Fibroblast of skin of right quadriceps (primary cell): ENCODE data around the gene TMEM94.

Experiments
- DNase-seq: peaks from one replicate; pipeline ENCODE4 v3.0.0-alpha.2; 2013

TMEM94 gene

GRCh38 chr17:75499313-75500022 lies 43.0 kb downstream of the TMEM94 start:
- no peak for DNase-seq

GRCh38 chr17:75500419-75501216 lies 44.2 kb downstream of the TMEM94 start:
- no peak for DNase-seq

GRCh38 chr17:75501378-75502071 lies 45.1 kb downstream of the TMEM94 start:
- no peak for DNase-seq

DNA sequence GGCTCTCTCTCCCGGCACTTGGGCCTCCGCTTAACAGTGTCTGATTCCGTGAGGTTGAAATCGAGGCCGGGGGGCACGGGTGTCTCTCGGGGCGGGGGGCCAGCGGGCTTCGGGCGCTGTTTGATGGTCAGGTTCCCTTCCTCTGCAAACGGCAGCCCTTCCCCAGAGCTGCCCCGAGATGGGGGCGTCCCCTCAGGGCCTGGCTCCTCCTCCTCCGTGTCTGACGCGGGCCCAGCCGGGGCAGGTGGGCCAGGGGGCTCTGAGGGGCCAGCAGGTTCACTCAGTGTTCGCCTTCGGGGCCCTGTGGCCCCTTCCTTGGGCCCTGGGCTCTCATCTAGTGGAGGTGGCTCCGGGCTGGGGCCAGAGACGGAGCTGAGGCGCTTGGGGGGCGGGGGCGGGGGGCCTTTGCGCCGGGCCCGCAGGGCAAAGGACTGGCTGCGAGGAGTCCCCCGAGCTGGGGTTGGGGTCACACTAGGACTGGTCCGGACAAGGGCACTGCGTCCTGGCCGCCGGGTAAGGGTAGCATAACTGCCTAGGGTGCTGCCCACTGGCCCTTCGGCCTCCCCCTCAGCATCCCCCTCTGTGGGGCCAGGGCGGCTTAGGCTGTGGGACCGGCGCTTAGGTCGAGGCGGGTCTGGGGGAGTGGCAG lies 45.8 kb downstream of the TMEM94 start:
- no peak for DNase-seq

GRCh38 chr17:75502721-75503329 lies 46.4 kb downstream of the TMEM94 start:
- no peak for DNase-seq

- no peak for DNase-seq
Observed at GRCh38 chr17:75503337-75503950, 47.0 kb downstream of the TMEM94 start.

- DNase-seq = no peak
Observed at GRCh38 chr17:75503976-75504346, 47.5 kb downstream of the TMEM94 start.

- DNase-seq = no peak
Observed at GRCh38 chr17:75504347-75505151, 48.1 kb downstream of the TMEM94 start.

DNA sequence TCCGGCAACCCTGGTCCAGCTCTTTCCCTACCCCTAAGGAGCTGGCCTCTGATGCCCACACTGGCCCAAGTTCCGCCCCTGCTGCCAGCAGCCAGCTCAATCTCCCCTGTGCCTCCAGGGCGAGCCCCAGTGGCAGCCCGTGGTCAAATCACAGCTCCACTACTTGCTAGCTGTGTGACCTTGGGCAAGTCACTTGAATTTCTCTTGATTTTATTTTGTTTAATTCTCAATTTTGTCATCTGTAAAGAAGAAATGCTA lies 48.6 kb downstream of the TMEM94 start:
- DNase-seq = no peak

- no peak for DNase-seq
Observed at GRCh38 chr17:75505640-75506039, 49.2 kb downstream of the TMEM94 start.

GRCh38 chr17:75506134-75506533 lies 49.7 kb downstream of the TMEM94 start:
- no peak for DNase-seq

DNA sequence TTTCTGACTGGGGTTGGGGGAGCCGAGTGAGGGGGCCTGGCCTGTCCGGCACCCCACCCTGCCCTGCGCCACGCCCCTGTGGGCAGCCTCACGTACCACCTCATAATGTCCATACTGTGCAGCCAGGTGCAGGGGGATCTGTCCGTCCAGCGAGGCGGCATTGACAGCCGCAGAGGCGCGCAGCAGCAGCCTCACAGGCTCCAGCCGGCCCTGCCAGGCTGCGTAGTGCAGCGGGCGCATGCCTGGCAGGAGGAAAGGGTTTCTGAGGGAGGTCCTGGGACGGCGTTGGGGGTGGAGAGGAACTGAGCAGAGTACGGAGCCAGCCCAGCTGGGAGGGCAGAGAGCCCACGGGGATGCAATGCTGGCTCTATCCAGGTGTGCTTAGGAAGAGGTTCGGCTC lies 50.5 kb downstream of the TMEM94 start:
- no peak for DNase-seq

DNA sequence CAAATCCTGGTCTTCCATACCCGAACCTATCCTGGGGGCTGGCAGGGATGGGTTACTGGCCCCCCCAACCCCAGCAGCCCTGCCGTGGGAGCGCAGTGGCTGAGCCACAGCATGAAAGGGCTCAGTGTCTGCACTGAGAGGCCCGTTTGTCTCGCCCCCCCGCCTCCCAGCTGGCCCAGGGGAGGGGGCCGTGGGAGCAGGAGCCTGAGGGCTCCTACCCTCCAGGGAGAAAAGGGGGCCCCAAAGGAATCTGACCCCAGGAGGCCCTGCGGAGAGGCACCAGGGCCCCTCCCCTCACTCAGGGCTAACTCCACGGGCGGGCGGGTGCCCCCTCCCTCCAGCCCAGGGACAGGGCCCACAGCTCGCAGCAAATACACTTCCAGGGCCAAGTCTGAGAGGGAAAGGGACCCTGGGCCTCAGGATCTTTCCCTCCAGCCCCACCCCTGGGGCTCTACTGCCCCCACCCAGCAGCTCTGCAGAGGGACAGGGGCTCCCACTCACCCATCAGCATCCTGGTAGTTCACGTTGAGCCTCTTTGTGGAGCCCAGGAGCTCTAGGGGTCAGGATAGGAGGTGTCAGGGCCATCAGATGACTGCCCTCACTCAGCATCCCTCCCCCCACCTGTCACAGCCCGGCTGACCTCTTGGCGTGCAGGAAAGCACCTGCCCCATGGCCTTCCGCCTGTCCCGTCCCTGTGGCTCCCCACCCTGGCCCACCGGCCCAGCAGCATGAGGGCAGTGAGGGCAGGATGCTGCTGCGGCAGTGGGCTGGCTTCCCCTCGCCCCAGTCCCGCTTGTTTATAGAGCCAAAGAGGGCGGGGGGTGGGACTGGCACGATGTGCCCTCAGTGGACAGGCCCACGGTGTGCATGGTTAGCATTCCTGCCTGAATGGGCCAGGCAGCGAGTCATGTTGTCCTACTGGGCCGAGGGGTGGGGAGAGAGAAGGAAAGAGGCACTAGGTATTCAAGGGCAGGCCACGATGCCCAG lies 51.6 kb downstream of the TMEM94 start:
- no peak for DNase-seq

GRCh38 chr17:75508931-75509361 lies 52.5 kb downstream of the TMEM94 start:
- DNase-seq = no peak

GRCh38 chr17:75509528-75510258 lies 53.3 kb downstream of the TMEM94 start:
- DNase-seq = no peak

DNA sequence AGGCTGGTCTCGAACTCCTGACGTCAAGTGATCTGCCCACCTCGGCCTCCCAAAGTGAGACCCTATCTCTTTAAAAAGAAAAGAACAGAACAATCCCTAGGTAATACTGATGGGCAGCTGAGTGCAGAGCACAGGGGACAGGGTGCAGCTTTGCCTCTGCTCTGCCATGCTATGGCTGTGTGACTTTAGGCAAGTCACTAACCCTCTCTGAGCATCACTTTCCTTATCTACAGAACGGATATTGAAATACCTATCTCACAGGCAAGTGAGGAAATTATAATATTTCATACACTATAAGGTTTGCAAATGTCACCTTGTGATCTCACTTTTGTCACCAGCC lies 54.8 kb downstream of the TMEM94 start:
- no peak for DNase-seq

DNA sequence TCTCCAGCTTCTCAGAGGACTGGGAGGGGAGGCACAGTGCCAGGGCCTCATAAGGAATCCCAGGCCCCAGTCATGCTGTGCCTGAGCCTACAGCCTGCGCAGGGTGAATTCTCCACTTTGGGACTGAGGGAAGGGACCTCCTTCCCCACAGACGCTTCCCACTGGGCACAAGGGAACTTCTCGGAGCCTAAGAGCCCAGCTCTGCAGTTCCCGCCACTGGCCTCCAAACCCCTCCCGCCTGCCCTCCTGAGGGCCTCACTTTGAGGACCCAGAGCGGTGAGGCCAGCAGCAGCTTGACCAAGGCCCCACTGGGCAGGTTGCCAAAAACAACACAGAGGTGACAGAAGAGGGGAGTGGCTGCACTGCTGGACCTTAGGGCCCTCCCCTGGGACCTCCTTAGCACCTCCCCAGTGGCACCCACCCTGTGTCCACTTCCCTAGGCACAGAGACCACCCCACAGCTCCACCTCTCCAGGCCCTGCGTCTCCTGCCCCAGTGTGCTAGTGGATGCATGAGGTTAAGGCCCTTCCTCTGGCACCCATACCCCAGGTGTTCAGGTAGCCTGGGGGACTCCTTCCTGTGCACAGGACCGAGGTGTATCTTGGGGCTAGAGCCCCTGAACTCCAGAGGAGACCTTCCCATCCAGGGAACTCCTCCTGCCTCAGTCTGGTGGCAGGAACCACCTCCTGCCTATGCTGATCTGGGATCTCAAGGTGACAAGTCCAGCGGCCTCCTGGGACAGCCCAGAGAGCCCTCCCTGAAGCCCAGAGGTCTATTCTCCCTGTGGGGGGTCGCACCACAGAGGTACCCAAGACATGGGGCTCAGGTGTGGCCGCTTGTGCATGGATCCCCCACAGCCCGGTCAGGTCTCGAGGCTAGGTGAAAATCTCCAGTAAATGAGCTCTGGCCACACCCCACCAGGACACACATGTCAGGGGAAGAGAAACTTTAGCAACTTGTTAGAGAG lies 55.5 kb downstream of the TMEM94 start:
- DNase-seq = no peak

DNA sequence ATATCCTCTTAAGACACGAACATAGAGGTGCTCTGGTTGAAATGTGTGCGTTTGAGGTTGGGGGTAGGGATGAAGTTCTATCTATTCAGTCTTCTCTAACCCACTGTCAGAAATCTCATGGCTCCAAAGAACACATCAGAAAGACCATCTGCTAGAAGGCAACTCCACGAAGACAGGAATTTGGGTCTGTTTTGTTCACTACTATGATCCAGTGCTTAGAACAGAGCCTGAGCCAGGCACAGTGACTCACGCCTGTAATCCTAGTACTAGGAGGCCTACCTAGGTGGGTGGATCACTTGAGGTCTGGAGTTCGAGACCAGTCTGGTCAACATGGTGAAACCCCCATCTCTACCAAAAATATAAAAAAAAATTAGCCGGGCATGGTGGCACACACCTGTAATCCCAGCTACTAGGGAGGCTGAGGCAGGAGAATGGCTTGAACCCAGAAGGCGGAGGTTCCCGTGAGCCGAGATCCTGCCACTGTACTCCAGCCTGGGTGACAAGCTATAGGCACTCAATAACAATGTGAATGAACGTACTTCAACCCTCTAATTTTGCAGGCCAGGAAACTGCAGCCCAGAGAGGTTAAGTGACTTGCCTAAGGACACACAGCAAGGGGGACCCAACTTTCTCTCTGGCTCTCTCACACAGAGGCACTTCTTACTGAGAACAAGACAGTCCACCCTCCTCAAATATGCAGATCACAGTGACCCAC lies 56.6 kb downstream of the TMEM94 start:
- peak; percentile 18 for DNase-seq
